Right ventricle myocardium inferior (tissue), 1 donor: ENCODE data around the gene TXNDC16. TPM values are rescaled to one million over a fixed set of nuclear protein-coding genes. Genes with fewer than 3 reads are reported as not detected.

Source experiments
- ATAC-seq: fragments of 200-7000 bp; cut with Tn5 transposase; one replicate; pipeline ENCODE4 v1.9.1; 2020; ENCODE audit warnings: mild to moderate bottlenecking, moderate library complexity
- DNase-seq: peaks from one replicate; pipeline ENCODE4 v3.0.0; 2021; ENCODE audit errors: missing footprints
- intact Hi-C: fragments of 100-400 bp; cut with DNase I; formaldehyde crosslinking; loops from one replicate; pipeline ENCODE4 v1.11.0; 2022
- total RNA-seq: library from RNA; stranded (reverse); fragmentation: NEBNext Ultra II Directional; extraction: Animal tissue kit (Norgen Biotek cat#: 25700); gene quantifications from one replicate; pipeline ENCODE4 v1.2.1, GENCODE V29; 2021
- donor health status: DM: no; HTN: yes; CAD: no; lungs with severe emphysema.

Gene TXNDC16
- total RNA-seq, 1 donor from 2014 or later, result 3.4 TPM

- intact Hi-C loops, result no loop called here
- no peak for DNase-seq
Measured at GRCh38 chr14:52464175-52464574, 88.1 kb downstream of the TXNDC16 start.

DNA sequence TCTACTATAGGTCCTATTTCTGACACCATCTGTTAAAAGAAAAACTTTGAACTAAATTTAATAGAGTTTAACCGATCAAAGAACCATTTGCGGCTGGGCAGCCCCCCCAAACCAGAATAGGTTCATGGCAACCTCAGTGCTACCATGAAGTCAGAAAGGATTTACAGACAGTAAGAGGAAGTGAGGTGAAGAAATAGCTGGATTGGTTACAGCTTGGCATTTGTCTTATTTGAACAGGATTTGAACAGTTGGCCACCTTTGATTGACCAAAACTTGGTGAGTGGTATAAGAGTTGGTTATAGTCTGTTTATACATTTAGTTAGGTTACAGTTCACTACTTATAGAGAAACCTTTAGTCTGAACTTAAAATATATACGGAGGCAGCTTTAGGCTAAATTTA is 88.9 kb downstream of the TXNDC16 start:
- ATAC-seq (no peak), DNase-seq (no peak)
- intact Hi-C loops, result no loop called here

More at GRCh38 chr14:52464175-52464574, 88.1 kb downstream of the TXNDC16 start:
- no peak for ATAC-seq

DNA sequence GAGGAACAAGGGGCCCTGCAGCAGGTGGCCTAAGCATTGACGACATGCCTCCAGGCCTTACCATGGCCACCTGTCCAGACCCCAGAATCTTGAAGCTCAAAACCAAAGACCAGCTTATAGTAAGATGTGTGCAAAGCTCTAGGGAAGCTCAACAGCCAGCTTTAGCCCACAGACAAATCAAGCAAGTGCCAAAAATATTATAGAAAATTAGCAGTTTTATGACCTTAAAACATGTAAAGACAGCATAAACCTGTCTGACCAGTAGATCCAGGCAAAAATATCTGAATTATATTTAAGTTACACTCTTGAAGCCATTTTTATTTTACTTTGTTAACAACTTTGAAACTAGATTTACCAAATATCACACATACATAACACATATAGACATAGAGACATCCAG is 90.6 kb downstream of the TXNDC16 start:
- DNase-seq (no peak), ATAC-seq (no peak)
- intact Hi-C loops, result no loop called here

GRCh38 chr14:52458721-52459085 is 93.6 kb downstream of the TXNDC16 start:
- no peak for ATAC-seq
- intact Hi-C loops, result no loop called here

DNA sequence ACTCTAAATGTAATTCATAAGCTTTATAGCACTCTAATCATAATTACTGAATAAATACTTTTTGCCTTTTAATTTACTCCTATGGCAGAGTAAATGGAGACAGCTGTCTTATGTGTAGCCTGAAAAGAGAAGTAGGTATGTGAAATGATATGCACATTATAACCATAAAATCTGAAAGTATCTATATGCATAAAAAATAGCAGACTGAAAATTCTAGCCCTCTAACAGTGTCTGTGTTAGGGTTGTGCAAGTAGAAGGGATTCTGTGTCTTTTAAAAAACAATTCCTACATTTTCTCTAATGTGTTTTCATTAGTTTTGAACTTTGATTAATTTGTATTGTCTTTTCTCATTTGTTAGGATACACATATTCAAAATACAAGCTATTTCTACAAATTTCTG is 94.9 kb downstream of the TXNDC16 start:
- intact Hi-C loops, result no loop called here
- DNase-seq, result no peak

More at GRCh38 chr14:52458721-52459085, 93.6 kb downstream of the TXNDC16 start:
- DNase-seq, result no peak

DNA sequence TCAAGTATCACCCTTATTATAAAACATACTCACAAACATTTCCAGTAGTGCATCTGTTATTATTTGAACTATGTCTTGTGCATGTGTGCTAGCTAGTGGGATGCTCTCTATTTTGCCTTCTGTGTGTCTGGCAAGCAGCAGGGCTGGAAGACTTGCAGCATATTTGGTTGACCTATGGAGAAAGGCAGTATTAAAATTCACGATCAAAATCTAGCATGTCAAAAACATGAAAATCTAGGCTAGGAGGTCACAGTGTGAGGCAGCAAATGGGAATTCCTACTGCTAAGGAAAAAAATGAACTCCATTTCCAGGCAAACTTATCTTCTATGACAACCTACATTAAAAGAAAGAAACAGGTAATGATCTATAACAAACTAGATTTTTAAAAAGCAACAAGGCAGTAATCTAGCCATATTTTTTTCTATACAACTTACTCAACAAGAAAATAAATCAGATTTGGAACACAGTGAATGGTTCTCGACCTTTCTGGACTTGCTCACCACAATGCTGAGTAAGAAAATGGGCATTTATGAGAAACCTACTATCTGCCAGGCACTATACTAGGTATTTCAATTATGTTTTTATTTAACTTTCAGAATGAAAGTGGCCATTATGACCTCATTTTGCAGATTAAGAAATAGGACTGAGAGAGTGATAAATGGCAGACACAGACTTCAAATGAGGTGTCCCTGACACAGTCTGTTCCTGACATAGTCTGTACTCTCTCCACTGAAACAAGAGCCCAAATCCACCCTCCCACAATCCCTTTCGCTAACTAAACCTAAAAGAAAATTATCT is 96.8 kb downstream of the TXNDC16 start:
- ATAC-seq, result no peak
- intact Hi-C loops, result no loop called here
- DNase-seq, result no peak

More for the DNA sequence above, 94.9 kb downstream of the TXNDC16 start:
- no peak for ATAC-seq

GRCh38 chr14:52447236-52447635 is 105.1 kb downstream of the TXNDC16 start:
- DNase-seq (no peak), ATAC-seq (no peak)
- intact Hi-C loops, result no loop called here

DNA sequence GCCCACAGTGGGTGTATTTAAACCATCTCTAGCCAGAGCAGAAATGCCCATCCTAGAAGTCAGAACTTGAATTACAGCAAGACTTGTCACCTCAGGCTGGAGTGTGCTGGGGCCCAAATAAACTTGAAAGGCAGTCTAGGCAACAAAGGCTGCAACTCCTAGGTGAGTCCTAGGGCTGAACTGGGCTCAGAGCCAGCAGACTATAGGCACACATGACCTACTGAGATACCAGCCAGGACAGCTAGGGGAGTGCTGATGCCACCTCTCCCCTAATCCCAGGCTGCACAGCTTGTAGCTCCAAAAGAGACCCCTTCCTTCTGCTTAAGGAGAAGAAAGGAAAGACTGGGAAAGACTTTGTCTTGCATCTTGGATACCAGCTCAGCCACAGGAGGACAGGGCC is 106.0 kb downstream of the TXNDC16 start:
- DNase-seq (no peak), ATAC-seq (no peak)
- intact Hi-C loops, result no loop called here

DNA sequence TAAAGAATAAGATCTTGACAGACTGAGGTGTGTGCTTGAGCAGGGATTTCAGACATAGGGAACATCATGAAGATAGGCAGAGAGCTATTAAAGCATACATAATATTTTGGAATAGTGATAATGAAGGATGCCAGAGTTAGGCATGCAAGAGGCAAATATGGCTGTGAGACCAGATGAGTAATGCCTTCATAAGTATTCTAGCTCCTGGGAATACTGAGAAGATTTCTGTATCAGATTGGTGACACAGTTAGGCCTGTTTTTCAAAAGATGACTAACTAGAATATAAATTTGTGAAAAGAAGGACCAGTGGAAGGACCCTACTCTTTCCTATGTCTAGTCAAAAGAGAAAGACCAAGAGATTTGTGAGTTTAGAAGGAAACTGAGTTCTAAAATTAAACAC is 108.8 kb downstream of the TXNDC16 start:
- no peak for DNase-seq
- ATAC-seq, result no peak
- intact Hi-C loops, result no loop called here

DNA sequence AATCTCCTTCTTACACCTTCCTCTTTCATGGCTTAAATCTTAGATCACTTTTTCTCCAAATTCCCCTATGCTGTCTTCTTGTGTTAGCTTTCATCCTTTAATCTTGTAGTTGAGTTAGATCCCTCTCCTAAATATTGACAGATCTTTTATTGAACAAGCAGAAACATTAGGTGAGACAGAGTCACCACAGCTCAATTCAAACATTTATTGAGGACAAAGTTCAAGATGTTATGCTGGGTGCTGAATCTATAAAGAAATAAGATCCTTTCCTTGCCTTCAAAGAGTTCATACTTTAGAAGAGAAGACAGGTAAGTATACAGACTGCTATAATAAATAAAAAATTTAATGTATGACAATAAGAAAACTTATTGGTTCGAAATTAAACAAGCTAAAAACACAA is 109.7 kb downstream of the TXNDC16 start:
- intact Hi-C loops, result no loop called here
- ATAC-seq, result no peak
- no peak for DNase-seq

DNA sequence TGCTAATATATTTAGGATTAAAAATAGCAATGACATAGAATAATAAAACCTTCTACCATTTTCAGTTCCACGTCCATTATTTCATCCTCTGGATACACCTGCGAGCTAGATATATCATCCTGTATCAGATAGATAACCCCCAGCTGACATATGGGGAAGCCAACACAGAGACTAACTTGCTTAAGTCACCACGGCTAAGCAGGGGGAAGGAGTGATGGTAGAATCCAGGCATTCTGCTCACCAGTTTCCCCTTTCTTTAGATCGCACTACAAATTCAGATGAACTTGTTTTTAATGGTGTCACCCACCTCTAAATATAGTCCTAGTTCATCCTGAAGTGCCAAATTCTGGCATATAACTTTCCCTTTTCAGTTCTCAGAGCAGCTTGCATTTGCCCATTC is 110.1 kb downstream of the TXNDC16 start:
- no peak for ATAC-seq
- intact Hi-C loops, result no loop called here
- DNase-seq, result no peak

- DNase-seq (no peak), ATAC-seq (no peak)
- intact Hi-C loops, result no loop called here
Measured at GRCh38 chr14:52439476-52439875, 112.8 kb downstream of the TXNDC16 start.

DNA sequence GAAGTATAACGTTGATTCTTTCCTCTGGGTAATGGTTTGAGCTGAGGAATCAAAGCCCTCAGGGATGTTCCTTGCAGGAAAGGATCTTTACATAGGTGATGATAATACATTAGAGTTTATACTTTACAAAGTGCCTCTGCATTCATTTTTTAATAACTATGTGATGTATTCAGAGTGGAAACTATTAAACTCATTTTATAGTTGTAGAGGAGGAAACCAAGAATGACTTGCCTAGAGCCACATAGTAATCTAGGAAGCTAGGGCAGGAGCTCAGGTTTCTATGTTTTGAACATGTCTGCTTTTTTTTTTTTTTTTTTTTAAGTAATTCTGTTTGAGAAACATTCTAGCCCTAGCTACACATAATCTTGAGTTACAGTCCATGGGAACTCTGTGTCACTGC is 117.3 kb downstream of the TXNDC16 start:
- ATAC-seq, result no peak
- no peak for DNase-seq
- intact Hi-C loops, result no loop called here

- DNase-seq, result no peak
- no peak for ATAC-seq
- intact Hi-C loops, result no loop called here
Measured at GRCh38 chr14:52430474-52430873, 121.8 kb downstream of the TXNDC16 start.

DNA sequence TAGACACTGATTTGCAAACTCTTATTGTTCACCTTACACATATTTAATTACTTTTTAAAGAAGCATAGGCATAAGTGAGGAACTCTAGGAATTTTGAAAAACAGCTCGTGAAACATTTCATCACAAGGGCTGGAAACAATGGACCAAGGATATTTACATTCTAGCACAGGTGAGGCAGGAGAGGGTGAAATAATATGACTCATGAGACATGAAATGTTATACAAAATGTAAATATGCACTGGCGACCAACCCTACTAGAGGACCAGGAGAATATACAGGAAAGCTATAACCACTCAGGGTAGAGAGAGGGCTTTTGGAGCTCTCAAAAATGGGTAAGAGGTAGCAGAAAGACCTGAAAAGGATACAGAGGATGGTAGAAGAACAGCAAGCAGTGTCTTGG is 122.9 kb downstream of the TXNDC16 start:
- ATAC-seq, result no peak
- intact Hi-C loops, result no loop called here
- no peak for DNase-seq

GRCh38 chr14:52427460-52427859 is 124.8 kb downstream of the TXNDC16 start:
- no peak for ATAC-seq
- no peak for DNase-seq
- intact Hi-C loops, result no loop called here

DNA sequence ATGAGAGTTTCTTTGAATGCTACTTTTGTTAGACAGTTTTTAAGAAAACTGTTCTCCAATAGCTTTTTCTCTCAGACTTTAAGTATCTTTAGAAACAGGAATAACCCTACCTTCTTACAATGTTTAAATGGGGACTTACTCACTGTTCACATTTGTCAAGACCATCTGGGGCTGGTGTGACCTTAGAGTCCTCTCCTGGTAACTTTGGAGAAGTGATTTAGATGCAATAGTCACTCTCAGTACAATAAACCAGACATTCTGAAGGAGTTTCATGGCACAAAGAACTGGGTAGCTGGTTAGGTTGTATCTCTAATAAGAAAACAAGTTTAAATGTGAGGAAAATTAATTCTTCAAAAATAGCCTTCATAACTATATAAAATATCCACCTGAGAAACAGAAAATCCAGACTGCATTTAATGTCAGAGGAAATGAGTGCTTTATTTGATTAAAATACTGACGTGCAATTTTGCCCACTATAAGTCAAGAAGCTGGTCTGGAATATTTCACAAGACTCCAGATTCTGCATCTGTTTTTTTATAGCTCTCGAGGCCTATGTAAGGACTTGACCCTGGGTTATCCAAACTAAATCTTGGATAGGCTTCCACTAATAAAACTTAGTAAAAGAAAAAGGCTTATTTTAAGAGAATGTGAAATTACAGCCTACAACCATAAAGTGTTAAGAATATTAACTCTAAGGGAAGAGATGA is 129.5 kb downstream of the TXNDC16 start:
- intact Hi-C loops, result no loop called here
- ATAC-seq (no peak), DNase-seq (no peak)

DNA sequence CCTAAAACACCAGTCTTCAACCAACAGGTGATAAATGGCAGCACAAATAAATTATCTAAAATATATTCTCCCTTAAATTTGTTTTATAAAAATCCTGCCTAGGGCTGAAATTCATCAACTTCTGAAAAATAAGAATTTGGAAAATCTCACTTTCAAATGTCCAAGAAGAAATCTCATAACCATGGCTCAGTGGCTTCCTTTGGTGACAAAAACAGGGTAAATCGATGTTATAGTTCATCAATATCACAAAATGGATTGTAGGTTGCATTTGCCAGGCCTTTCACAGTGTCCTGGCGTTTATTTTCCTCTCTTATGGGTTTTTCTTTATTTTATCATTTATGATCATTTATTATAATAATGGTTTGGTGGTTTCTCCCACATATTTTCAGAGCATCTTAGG is 135.2 kb downstream of the TXNDC16 start:
- intact Hi-C loops, result no loop called here
- ATAC-seq (no peak), DNase-seq (no peak)

DNA sequence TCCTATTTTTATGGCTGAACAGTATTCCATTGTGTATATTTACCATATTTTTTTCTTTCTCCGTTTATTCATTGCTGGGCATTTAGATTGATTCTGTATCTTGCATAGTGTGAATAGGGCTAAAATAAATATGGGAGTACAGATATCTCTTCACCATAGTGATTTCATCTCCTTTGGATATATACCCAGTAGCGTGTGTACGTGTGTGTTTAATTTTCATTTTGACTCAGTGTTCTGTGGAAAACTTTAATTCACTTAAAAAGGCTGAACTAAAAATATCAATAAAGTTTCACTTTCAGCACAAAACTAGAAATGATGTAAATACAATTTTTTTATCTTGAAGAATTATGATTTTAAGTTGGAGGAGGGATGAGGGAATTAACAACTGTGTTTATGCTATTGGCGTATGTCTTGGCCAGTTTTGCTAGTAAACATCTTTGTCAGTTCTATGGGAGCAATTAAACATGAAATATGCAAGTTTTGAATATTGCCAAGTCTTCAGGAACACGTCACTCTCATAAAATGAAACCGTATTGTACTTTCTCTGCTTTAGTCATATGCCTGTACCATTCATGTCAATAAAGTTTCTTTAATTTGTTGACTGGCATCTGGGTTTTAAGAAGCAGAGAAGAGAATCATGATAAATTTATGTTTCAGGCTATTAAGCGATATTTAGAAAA is 138.4 kb downstream of the TXNDC16 start:
- no peak for ATAC-seq
- intact Hi-C loops, result no loop called here

DNA sequence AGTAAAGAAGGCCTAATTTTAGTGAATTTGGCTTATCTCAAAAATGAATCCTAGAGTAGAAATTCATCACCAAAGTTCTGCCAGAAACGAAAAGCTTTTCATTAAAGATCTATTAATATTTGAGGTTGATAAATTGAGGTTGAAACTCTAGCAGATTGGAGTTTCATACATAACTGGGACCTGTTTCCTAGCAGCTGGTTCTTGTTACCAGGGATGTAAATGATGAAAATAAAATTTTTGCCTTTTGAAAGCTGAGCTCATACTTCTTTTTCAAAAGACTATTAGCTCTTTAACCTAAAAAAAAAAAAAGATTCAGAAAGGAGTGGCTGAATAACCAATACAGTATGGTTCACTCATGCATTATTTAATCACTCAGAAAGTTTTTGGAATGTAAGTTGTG is 139.9 kb downstream of the TXNDC16 start:
- intact Hi-C loops, result no loop called here
- no peak for ATAC-seq
- DNase-seq, result no peak

More for the DNA sequence above, 138.4 kb downstream of the TXNDC16 start:
- DNase-seq, result no peak
